GM13977 (cell line): ENCODE data around the gene TUBGCP5.

Experiments used
- DNase-seq: peaks from one replicate; pipeline ENCODE4 v3.0.0; 2012; ENCODE audit warnings: low spot score
- CTCF ChIP-seq: IDR thresholded peaks from 2 replicates; pipeline ENCODE4 v1.5.1; 2012; ENCODE audit warnings: mild to moderate bottlenecking, control low read depth; ENCODE audit not compliant: insufficient read depth; ENCODE audit errors: extremely low read depth, missing control alignments
- in situ Hi-C: fragments of 300-500 bp; cut with MboI; formaldehyde crosslinking; loops from one replicate; pipeline ENCODE4 v1.12.0; 2022; ENCODE audit warnings: low sequenced_read_pairs, low pct_unique_long_range_greater_than_20kb, mixed read lengths, inconsistent platforms; ENCODE audit not compliant: unreplicated experiment

Gene TUBGCP5

GRCh38 chr15:22966321-22967083, 72.9 kb downstream of the TUBGCP5 start:
- DNase-seq = no peak
- in situ Hi-C loops = no loop called here
- no peak for TF ChIP-seq CTCF

- in situ Hi-C loops = no loop called here
- no peak for TF ChIP-seq CTCF
- DNase-seq = no peak
Measured at GRCh38 chr15:22963641-22964040, 75.7 kb downstream of the TUBGCP5 start.

GRCh38 chr15:22962611-22963010, 76.8 kb downstream of the TUBGCP5 start:
- no peak for DNase-seq
- TF ChIP-seq CTCF = no peak
- in situ Hi-C loops = no loop called here

- no peak for DNase-seq
- TF ChIP-seq CTCF = no peak
- in situ Hi-C loops = no loop called here
Measured at GRCh38 chr15:22961762-22962161, 77.6 kb downstream of the TUBGCP5 start.

- no peak for DNase-seq
- TF ChIP-seq CTCF = no peak
- in situ Hi-C loops = no loop called here
Measured at GRCh38 chr15:22960556-22960955, 78.8 kb downstream of the TUBGCP5 start.

GRCh38 chr15:22960126-22960525, 79.2 kb downstream of the TUBGCP5 start:
- in situ Hi-C loops = no loop called here
- no peak for DNase-seq
- TF ChIP-seq CTCF = no peak
